ELR (cell line): ENCODE results near the gene MPG.

Source experiments
- DNase-seq: peaks from one replicate; pipeline ENCODE4 v3.0.0-alpha.2; 2015; ENCODE audit warnings: low read depth

MPG gene

DNA sequence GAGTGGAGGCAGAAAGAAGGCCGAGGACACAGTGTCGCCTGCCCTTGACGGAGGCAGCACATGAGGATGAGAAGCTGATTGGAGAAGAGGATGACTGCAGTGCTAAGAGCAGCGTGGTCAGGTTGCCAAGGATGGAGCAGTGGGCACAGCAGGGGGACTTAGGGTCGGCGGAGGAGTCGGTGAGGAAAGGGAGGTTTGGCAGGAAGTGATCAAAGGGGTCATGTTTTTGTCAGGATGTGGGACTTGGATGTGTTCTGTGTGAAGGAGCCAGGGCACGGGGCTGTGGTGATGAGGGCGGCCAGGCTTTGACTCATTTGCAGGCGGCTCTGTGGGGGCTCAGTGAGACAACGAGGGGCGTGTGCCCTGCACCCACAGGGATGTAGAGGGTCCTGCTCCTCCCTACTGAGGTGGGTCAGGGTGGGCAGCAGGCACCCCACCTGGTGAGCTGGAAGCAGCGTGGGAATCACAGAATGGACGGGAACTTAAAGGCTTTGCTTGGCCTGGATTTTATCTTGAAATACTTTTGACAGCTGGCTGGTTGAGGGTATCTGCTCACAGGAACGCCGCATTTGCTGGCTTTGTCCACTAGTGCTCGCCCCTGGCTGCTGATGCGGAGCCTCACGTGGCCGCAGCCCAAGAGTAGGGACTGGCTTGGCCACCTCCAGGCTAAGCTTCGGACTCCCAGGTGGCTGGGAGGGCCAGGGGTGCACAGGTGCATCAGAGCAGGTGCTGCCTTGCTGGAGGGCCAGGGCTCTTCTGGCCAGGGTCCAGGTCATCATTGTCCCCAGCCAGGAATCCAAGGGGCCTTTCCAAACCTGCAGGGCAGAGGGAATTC, 6.0 kb downstream of the MPG start:
- DNase-seq: peak; percentile 53

DNA sequence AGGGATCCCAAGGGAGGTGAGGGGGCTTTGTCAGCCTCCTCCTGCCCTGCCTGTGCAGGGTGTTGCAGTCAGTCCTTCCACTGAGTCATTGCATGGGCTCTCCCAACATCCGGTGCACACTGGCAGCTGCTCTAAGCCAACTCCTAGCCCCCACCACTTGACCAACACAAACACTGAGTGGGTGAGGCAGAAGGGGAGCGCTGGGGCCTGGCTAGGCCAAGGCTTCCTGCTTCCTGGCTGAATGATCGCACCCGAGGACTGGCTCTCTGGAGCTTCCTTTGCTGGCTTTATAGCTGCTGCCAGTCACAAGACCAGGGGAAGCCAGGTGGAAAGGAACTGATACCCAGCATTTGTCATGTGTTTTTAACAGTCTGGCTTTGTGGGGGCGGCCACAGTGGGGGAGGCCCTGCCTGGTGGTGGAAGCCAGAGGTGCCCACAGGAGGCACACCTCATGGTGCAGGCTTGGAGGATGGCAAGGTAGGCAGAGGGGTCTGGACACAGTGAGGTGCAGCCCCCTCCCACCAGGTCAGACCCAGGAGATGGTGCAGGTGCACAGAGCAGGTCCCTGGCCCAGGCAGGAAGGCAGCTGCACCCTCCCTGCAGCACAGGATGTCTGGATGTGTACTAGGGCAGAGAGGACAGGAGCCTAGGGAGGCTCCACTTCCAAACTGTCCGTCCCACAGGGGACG, 6.8 kb downstream of the MPG start:
- DNase-seq: peak; percentile 93

DNA sequence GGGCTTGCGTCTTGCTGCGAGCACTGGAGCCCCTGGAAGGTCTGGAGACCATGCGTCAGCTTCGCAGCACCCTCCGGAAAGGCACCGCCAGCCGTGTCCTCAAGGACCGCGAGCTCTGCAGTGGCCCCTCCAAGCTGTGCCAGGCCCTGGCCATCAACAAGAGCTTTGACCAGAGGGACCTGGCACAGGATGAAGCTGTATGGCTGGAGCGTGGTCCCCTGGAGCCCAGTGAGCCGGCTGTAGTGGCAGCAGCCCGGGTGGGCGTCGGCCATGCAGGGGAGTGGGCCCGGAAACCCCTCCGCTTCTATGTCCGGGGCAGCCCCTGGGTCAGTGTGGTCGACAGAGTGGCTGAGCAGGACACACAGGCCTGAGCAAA, 7.4 kb downstream of the MPG start:
- DNase-seq: no peak

DNA sequence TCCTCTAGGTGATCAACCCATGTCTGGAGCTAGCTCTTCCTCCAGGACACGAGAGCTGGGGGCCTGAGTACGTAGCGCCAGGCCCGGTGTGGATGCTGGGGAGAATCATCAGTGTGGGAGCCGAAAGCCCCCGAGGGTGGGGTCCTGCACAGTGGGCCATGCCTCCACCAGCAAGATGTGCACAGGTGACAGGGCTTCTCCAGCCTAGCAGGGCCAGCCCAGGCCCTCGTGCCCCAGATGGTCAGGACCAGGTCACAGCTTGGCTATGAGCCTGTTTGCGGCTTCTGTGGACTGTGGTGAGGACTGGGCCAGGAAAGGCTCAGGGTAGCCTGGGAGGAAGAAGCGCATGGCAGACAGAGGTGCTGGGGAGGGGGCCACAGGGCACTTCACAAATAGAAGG, 7.8 kb downstream of the MPG start:
- DNase-seq: no peak

DNA sequence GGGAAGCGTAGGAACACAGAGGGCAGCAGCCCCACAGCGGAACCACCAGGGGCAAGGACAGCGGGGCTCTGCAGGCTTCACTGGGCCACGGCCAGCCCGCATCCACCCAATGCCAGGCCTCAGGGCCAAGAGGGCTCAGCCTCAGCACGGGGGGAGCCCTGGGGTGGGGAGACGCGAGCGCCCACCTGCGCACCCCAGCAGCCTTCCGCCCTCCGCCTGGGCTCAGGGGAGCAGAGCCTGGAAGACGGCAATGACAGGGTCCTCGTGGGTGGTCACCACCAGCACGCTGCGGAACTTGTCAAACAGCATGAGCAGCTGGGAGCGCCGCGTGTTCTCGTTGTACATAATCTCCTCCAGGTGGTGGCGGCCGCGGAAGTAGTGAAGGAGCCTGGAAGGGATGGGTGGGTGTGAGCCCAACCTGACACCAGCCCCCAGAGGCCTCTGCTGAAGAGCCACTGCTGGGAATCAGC, 8.5 kb downstream of the MPG start:
- DNase-seq: no peak

DNA sequence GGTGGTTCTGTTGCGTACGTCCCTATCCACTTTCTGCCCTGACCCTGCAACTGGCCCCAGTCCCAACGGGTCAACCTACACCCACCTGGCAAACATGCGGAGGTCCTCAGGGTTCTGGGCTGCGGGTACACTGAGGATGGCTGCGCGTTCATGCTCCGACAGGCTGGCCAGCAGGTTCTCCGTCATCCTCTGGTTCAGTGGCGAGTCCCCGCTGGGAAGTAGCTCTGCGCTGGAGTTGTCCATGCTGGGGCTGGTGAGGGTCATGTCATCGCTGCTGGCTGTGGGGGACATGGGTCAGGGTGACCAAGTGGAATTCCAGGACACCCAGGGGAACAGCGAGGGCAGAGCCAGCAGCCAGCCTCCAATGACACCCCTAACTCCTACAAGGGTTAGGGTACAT, 10.6 kb downstream of the MPG start:
- no peak for DNase-seq

DNA sequence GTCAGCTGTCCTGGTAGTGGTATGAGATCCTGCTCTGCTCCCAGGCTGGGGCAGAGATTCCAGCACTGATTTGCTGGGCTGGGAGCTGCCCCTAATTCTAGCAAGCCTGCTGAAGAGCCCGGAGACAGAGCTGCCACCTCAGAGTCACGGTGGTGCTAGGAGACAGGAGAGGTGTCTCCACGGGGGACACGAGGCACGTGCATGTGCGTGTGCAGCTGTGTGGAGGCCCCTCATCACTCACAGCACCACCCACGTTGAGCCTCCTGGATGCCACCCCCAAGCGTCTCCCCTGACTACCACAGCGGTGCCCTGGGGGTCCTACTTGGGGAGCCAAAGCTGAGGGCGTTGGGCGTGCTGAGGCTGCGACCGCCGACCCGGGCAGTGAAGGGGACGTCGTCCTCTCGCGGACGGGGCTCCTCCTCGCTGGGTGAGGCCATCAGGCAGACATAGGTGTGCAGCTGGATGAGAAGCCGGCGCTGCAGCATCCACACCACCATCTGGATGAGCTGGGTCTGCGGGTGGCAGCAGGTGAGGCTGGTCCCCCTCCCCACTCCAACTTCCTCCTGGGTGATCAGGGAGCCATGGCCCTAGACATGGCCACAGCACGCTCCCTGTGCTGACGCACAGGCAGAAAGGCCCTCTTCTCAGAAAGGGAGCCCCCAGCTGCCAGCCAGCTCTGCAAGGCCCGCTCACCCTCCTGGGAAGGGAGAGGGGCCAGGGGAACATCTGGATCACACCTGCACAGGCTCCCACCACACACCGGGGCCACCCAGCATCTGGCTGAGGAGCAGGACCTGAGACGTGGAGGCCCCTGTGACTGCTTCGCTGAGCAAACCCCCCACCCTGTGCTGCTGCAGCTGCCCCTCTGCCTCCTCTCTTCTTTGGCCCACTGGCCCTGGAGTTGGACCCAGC, 11.6 kb downstream of the MPG start:
- DNase-seq: no peak

DNA sequence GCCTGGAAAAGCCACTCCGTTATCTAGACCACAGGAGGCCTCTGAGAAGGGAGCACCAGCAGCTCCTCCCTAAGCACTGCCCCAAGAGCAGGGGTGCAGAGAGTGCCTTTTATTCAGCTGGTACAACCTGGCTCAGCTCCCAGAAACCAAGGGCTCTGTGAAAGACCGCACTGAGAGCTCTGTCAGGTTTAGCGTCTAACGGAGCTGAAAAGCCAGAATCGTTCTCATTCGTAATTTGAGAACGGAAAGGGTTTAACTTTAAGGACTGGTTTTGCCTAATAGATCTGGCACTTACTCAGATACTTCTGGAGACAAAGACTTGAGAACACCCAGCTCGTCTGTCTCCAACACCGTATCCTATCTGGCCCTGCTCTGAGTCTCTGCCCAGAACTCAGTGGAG, 13.5 kb downstream of the MPG start:
- no peak for DNase-seq

DNA sequence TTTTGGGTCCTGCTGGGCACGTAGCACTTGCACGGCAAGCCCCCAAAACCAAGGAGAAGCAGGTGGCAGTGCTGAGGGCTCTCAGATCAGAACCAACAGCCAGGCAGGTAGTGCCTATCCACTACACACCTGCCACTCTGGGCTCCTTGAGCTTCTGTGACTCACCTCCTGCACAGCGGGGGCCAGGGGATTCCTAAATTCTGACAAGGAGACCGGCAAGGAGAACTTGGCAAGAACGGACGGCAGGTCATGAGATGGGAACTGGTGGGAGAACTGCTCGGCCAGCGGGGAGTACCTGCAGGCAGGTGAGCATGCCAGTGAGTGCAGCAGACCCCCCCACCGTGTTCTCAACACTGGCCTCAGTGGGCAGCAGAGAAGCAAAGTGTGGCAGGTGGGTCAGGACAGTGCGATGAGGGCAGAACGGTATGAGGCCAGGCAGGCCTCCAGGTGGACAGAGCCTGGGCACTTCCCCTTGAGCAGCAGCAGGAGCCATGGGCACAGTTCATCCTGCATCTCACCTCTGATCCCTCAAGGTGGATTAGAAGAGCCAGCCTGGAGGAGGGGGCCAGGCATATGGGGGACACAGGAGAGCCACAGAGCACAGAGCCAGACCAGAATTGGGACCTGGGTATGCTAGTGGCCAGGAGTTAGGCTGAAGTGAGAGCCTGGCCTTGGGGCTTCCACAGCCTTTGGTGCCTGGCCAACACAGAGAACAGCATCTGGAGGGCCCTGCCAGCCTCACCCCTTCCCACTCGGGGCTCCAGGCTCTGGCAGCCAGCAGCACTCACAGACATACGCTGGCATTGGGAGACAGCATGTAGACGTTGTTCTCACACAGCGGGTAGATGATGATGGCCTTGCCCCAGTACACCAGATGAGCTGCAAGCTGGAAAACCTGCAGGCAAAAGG, 14.7 kb downstream of the MPG start:
- DNase-seq: no peak

DNA sequence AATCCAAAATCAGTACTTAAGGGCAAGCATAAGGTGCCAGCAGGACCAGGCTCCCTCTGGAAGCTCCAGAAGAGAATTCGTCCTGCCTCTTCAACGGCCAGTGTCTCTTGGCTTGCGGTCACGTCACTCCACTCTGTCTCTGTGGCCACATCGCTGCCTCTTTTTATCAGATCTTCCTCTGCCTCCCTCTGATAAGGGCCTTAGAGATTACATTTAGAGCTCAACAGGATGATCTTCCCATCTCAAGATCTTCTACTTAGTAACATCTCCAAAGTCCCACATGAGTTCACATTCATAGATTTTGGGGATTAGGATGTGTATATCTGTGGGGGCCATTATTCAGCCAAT, 16.9 kb downstream of the MPG start:
- DNase-seq: no peak

DNA sequence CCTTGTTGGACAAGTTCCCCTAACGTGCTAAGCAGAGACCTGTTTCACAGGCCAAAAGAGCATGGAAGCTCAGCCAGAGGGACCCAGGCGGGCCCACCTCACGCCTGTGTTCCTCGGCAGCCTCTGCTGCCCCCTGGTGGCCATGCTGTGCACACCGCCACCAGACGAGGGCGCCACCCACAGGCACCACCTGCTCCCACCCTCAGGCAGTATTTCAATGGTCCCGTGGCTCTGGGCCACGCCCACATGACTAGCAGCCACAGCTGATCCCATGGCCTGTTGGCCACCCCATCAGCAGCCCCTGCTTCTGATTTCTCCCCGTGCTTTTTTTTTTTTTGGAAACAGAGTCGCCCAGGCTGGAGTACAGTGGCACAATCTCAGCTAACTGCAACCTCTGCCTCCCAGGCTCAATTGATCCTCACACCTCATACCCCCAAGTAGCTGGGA, 18.9 kb downstream of the MPG start:
- peak; percentile 91 for DNase-seq

DNA sequence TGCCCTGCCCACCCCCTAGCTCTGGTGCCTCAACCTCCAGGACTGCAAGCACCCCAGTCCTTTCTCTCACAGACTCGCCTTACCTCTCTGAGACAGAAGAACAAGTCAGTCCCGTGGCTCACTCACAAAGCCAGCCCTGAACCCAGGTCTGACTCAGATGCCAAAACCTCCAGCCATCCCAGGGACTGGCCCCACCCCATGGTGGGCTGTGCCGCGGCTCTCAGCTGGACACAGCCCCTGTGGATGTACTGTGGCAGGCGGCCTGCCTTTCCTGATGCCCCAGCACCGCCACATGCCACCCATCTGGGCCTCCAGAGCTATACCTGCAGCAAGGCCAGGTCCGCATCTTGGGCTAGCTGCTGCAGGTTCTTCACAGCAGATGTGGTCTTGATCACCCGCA, 19.8 kb downstream of the MPG start:
- peak; percentile 75 for DNase-seq

DNA sequence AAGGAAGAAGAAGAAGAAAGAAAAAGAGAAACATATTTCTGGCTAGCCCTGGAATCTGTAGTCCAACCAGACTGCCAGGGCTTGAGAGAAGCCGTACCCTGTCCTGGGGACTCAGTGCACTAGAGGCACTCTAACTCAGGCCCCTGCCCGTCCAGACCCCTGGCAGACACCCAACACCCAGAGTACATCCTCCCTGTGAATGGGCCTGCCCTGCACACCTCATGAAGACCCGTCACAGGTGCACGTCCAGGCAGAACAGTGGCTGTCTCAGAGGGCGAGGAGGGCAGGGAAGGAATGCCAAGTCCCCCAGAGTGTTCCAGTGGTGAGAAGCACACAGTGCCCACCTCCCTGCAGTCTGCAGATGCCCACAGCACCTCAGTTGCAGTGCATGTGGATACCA, 23.0 kb downstream of the MPG start:
- no peak for DNase-seq

DNA sequence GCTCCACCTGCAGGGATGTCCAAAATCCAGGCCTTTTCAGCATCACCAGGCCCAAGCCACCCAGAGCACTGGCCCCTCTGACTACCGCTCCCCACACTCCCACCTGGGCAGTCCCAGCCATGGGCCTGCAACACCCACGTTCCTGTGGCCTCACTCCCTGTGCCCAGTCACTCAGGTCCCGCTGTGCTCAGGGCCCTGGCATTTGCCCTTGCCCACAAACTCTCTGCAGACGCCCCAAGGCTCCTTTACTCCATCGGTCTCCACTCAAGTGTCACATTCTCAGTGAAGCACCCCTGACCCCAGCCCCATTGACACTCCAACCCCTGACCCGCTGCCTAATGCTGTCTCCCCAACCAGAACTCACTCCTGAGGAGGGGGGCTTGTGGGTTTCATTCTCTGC, 23.6 kb downstream of the MPG start:
- DNase-seq: no peak

DNA sequence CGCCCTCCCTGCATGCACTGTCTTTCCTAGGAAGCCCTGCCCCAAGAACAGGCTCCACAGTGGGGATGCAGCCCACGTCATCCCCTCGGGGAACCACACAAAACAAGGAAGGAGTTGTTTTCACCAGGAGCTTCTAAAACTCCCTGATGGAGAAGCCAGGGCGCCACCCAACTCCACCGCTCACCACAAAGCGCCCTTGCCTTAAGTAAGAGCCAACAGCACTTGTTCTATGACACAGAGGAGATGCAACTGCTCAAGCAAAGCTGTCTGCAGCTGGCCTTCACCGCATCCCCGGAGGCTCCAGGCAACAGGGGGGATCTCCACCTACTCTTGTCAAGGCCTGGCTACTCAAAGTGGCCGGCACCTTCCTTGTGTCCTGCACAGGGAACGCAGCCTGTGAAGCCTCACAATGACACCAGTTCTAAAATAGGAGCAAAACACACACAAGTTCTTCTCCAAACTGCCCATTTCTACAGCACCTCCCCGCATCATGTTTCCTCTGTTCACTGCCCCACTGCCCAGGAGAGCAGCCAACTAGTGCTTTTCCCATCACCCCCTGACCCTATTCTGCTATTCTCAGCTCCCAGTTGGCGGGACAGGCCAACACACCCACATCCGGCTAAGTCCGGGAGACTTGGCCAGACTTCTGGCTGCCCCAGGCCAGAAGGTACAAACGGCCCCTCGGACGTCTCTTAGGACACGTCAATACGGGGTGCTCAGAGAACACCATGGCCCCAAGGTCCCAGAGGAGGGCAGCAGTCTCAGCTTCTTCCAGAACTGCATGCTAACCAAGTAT, 24.2 kb downstream of the MPG start:
- no peak for DNase-seq

DNA sequence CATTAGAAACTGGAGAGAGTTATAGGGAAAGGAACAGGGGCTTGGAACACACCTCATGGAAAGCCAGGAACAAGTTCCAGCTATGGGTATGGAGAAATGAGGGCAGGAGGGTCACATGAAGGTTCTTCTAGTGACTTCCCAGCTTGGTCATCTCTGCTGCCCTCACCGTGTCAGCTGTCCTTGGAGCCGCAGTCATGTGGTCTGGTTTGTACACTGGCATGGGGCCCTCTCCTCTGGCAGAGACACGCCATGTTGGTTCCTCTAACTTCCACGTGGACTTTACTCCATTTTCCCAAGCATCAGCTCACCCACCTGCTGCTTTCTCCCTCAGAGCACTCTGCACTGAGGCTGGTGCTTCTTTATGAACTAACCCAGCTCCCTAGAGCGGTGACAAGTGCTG, 26.3 kb downstream of the MPG start:
- DNase-seq: no peak

DNA sequence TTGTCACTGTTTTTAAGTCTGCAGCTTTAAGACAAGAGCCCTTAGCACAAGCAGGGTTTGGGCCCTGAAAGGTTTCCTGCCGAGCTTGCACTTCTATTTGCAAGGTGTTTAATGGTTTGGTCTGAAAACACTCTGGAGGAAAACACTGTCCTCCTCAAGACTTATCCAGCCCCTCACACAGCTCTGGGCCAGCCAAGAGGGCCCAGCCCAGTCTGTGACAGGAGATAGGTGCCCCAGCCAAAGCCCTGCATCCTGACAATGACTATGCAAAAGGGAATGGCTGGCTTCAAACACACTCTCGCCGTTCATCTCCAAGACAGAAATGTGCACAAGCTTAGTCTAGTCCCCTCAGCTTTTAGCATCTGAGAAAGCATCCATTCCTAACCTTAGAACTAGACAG, 26.9 kb downstream of the MPG start:
- DNase-seq: no peak

DNA sequence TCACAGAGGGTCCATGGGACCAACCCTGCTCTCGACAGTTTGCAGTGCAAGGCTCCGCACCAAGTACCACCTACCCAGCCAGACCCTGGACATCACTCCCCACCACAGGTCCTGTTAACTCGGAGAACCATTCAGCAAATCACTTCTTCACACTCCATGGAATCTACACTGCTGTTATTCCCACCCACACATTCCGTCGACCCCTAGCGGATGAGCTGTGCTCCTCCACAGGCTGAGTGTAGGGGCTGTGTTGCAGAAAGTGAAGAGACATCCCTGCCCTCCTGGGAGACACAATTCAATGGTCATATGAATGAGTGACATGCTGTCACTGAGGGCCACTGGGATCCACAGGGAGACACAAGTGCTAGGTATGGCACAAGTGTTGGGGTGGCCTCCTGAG, 27.5 kb downstream of the MPG start:
- DNase-seq: no peak

DNA sequence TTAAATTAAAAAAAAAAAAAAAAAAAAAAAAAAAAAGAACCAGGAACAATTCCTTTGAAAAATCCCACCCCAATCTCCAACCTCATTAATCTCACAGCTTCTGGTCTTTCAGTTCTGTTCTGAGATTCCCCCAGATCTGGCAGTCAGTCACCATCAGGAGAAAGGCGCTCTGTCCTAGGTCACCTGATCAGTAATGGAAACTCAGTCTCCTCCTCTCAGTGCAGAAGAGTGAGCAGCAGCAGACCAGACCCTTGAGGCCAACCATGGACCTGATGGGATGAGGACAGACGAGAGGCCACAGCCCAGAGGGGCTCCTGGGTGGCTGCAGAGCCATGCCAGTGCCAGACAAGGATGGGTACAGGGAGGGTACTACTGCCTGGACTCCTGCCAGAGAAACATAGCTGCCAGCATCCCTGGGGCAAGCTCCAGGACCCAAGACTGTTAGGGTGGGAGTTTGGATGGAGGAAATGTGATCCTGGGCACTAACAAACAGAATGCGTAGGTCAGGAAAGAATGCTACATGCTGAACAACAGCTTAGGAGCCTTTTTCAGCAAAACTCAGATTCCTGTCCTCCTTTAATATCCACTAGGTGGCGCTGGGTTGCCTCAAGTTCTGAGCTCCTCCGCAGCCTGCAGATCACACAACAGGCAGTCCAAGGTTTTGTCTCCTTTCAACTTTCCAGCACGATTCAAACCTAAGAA, 28.7 kb downstream of the MPG start:
- peak; percentile 82 for DNase-seq
